ENCODE data around the gene MRPL54.

MRPL54 gene

GRCh38 chr19:3762501-3763459 is at the start of gene MRPL54:
Gene MRPL54, plus strand, starts transcription at chr19:3762682. Its CDS starts 19 bp downstream, at chr19:3762701.
- DNase-seq, result peak; percentile 96

- DNase-seq, result no peak
Observed at GRCh38 chr19:3716147-3716668, 46.3 kb upstream of the MRPL54 start.

GRCh38 chr19:3719868-3720267 is 42.6 kb upstream of the MRPL54 start:
- no peak for DNase-seq

- no peak for DNase-seq
Observed at GRCh38 chr19:3720349-3720917, 42.0 kb upstream of the MRPL54 start.

- peak; percentile 14 for DNase-seq
Observed at GRCh38 chr19:3721131-3721886, 41.2 kb upstream of the MRPL54 start.

- no peak for DNase-seq
Observed at GRCh38 chr19:3721887-3722442, 40.5 kb upstream of the MRPL54 start.

GRCh38 chr19:3722443-3723109 is 39.9 kb upstream of the MRPL54 start:
- no peak for DNase-seq

- DNase-seq, result no peak
Observed at GRCh38 chr19:3723110-3723488, 39.4 kb upstream of the MRPL54 start.

GRCh38 chr19:3723883-3724282 is 38.6 kb upstream of the MRPL54 start:
- DNase-seq, result no peak

- DNase-seq, result no peak
Observed at GRCh38 chr19:3725121-3725520, 37.4 kb upstream of the MRPL54 start.

GRCh38 chr19:3725640-3726310 is 36.7 kb upstream of the MRPL54 start:
- no peak for DNase-seq

GRCh38 chr19:3730457-3730958 is 32.0 kb upstream of the MRPL54 start:
- no peak for DNase-seq

GRCh38 chr19:3732108-3732507 is 30.4 kb upstream of the MRPL54 start:
- DNase-seq, result no peak

- DNase-seq, result no peak
Observed at GRCh38 chr19:3733549-3734309, 28.8 kb upstream of the MRPL54 start.

GRCh38 chr19:3734310-3734600 is 28.2 kb upstream of the MRPL54 start:
- no peak for DNase-seq

GRCh38 chr19:3736106-3736724 is 26.3 kb upstream of the MRPL54 start:
- DNase-seq, result no peak

- no peak for DNase-seq
Observed at GRCh38 chr19:3737487-3738205, 24.8 kb upstream of the MRPL54 start.

GRCh38 chr19:3738477-3739220 is 23.8 kb upstream of the MRPL54 start:
- DNase-seq, result no peak

- no peak for DNase-seq
Observed at GRCh38 chr19:3740431-3740830, 22.1 kb upstream of the MRPL54 start.
